HG03354 (cell line): ENCODE data around the gene RCN2.
"Not testable (repeated sequence)": the region's sequence is repeated elsewhere in the genome, so short reads cannot be mapped to it uniquely, and the experiment has no call there.

ENCODE experiments used
- ATAC-seq: cut with Tn5 transposase; IDR thresholded peaks from one replicate; pipeline ENCODE4 v1.9.1; 2021; ENCODE audit warnings: mild to moderate bottlenecking; ENCODE audit not compliant: unreplicated experiment, poor library complexity, severe bottlenecking

Gene RCN2

GRCh38 chr15:76930831-76931396 is 635 bp upstream of the RCN2 start:
- no peak for ATAC-seq

DNA sequence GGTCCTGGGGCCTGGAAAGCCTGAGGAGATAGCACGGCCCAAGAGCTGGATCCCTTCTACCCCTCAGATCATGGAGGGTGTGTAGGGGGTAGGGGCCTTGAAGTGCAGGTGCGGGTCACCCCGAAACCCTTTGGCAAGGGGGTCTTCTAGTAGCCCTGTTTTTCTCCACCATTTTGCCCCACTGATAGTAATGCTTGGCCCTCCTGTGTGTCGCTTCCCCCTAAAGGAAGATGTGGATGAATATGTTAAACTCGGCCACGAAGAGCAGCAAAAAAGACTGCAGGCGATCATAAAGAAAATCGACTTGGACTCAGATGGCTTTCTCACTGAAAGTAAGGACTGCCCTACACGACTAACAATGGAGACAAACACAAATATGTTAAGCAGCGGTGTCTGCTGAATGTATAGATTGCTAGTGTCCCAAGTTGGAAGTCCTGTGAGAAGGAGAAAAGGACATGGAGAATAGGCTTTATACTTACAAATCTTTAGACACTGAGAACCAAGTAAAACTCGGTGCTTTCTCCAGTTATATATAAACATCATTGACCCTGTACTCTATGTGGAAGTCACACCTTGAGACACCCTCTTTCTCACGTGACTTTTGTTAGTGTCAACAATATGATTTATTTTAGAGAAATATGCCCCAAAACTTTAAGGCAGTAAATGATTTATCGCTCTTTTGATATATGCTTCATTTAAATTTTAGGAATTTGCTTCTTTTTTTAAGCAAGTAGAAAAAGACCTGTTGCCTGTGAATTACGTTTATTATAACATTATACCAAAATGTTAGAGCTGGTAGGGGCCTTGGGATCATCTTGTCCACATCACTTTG is 802 bp downstream of the RCN2 start:
- peak; percentile 25 for ATAC-seq

GRCh38 chr15:76935620-76936019 is 4.1 kb downstream of the RCN2 start:
- ATAC-seq: no peak

GRCh38 chr15:76936671-76937070 is 5.1 kb downstream of the RCN2 start:
- no peak for ATAC-seq

DNA sequence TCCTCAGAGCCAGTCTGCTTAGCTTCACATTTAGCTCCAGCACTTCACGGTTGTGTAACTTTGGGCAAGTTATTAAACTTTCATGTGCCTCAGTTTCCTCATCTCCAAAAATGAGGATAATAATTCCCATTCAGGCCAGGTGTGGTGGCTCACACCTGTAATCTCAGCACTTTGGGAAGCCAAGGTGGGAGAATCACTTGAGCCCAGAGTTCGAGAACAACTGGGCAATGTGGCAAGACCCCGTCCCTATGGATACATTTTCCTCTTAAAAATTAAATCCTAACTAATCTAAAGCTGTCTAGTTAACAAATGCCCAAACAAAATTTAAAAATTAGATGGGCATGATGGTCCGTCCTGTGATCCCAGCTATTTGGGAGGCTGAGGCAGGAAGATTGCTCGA is 7.2 kb downstream of the RCN2 start:
- ATAC-seq: no peak

DNA sequence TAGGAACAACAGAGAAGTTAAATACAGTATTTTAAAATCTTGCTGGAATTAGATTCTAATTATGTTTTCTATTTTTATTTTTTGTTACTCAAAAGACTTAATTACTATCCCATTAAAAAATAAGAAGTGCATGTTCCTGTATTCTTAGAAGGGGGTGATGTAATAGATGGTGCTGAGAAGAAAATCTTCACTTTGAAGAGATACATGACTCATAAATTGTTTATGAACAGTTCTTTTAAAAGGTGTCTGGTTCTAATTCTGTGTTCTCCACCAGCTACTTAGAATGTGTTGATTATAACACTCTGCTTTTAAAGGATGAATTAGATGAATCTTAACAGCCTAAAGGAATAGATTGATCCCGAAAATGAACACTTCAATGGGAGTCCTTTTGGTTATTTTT is 8.2 kb downstream of the RCN2 start:
- ATAC-seq: no peak

- ATAC-seq: no peak
Observed at GRCh38 chr15:76941636-76942035, 10.1 kb downstream of the RCN2 start.

GRCh38 chr15:76942331-76942730 is 10.8 kb downstream of the RCN2 start:
- no peak for ATAC-seq

- ATAC-seq: no peak
Observed at GRCh38 chr15:76945494-76946093, 14.0 kb downstream of the RCN2 start.

DNA sequence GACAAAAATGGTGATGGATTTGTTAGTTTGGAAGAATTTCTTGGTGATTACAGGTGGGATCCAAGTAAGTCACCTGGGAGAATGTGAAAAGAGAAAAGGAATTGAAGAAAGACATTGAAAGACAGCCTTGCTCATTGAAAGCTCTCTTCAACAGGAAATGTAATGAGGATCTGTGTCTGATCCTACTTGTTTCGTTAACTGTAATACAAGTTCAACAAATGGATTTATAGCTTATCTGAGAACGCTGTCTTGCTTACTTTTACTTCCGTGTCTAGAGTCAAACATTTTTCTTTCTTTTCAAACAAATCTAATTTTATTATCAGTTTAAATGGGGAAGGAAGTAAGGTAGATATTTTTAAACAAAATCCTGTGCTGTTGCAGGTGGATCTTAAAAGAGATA is 15.9 kb downstream of the RCN2 start:
- no peak for ATAC-seq

- ATAC-seq: no peak
Observed at GRCh38 chr15:76951220-76951619, 19.7 kb downstream of the RCN2 start.

GRCh38 chr15:76953913-76954312 is 22.4 kb downstream of the RCN2 start:
- ATAC-seq: no peak

- no peak for ATAC-seq
Observed at GRCh38 chr15:76954744-76955143, 23.2 kb downstream of the RCN2 start.

DNA sequence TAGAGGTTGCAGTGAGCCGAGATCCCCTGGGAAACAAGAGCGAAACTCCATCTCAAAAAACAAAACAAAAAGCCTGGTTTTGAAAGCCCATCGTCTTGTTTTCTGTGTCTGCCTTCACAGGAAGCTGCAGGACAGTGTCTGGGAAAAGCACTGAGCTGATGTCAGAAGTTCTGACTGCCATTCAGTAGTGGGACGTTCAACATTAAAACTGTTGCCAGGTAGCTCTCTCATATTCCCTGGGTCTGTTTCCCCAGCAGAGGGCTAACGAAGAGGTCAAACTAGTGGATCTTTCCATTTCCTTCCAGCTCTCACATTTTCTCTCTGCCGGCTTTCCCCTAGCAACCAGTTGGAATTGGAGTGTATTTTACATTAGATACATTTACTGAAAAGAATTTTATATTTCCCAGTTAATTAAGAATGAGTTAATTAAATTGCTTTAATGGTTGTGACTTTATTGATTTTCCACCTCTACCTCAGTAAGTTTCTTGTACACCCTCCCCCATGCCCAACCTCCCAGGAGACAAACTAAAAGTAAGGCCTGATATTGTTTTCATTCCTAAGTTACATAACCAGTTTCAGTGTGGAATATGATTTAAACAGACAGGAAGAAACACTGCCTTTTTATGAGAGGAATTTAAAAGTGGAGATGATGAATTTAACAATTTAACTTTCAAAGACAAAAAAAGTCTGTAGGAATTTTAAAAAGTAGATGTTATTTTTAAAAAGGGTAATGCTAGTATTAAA is 29.9 kb downstream of the RCN2 start:
- no peak for ATAC-seq

- ATAC-seq: no peak
Observed at GRCh38 chr15:76962337-76963013, 30.9 kb downstream of the RCN2 start.

DNA sequence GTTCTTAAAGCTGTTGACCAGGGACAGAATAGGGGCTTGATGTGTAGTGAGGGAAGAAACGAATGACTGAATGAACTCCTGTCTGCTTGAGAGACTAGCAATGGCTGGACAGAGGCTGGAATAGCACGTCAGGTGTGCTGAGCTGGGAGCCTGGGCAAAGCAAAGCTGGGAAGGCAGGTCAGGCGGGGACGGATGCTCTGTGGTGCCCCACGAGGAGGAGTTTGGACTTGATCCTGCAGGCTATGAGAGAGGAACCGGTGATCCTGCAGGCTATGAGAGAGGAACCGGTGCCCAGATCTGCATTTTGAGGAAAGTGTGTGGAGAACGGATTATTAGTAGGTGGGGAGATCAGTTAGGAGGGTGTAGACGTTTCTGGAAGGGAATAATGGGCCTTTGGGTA is 32.0 kb downstream of the RCN2 start:
- ATAC-seq: no peak

DNA sequence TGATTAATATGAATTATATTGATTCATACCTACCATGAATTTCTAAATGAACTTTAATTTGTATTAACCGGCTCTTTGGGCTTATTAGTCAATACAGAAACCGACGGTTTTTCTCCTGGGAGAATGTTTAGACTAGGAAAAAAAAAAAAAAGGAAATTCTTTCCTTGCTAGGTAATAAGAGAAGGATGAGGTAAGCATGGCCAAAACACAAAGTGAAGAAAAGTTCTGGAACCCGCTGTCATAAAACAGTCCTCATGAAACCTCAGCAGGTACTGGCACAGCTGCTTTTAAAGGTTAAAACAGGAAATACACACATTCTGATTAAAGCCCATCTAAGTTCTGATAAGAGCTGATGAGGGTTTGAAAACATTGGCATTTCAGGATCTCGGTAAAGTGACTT is 32.6 kb downstream of the RCN2 start:
- no peak for ATAC-seq

DNA sequence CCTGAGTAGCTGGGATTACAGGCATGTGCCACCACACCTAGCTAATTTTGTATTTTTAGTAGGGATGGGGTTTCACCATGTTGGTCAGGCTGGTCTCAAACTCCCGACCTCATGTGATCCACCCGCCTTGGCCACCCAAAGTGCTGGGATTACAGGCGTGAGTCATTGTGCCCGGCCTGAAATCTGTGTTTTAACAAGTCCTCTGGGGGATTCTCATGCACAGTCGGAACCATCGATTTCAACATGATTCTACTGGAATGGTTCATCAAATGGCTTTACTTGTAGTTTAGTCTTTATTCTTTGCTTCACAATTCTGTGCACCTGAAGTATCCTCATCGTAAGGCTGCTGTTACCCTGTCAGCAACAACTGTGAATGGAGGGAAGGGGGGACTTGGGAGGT is 34.5 kb downstream of the RCN2 start:
- not testable (repeated sequence) for ATAC-seq

- no peak for ATAC-seq
Observed at GRCh38 chr15:76967067-76967466, 35.5 kb downstream of the RCN2 start.

DNA sequence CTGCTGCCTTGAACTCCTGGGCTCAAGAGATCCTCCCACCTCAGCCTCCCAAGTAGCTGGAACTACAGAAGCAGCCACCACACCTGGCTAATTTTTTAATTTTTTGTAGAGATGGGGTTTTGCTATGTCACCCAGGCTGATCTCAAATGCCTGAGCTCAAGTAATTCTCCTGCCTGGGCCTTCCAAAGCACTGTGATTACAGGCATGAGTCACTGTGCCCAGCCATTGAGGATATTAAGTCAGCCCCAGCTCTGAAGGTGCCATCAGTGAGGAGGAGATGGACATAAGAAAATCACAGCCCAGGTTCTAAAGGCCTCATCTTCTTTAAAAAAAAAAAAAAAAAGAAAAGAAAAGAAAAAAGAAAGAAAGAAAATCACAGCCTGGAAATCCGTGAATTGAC is 36.8 kb downstream of the RCN2 start:
- no peak for ATAC-seq
